ENCODE results near the gene ADAM8.
"Not testable (repeated sequence)": the region's sequence is repeated elsewhere in the genome, so short reads cannot be mapped to it uniquely, and the experiment has no call there.

ADAM8 gene

DNA sequence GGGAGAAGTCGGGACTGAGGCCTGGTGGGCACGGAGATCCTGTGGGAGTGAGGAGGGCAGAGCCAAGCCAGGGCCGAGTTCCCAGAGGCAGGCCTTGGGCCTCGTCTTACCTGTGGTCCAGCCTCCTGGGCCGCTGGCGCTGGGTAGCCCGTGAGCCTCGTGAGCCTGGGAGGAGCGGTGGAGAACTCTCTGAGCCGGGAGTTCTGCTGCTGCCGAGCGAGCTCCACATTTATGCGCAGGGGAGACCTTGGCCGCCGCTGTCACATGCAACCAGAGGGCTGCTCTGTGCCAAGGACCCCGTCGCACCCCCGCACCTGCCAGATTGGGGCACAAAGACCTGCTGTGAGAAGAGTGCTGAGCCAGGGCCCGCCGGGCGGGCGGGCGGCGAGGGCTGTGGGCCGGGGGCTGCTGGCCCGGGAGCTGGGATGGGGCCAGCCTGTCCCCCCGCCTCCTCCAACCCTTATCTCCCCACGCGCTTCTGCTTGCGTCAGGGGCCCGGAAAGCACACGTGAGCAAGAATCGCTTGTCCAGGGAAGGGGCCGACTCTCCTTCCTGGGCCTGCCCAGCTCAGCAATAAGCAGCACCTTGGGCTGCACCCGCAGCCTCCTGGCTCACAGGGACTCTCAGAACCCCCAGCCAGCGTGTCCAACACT lies 28.9 kb downstream of the ADAM8 start:
- no peak for DNase-seq

DNA sequence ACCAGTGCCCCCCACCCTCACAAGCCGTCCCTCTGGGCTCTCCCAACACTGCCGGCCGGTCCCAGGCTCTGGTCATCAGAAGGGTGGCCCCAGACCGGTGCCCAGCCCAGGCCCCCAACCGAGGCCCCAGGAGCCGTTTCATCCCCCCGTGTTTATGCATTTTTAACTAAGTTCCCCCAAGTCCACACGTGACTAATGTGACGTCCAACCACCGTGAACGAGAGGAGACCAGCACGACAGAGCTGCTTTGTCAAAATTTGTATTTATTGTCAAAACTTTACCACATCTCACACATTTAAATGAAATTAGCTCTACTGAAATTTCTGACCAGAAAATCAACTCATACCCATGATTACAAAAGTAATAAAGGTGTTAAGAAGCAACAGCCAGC lies 30.4 kb downstream of the ADAM8 start:
- no peak for DNase-seq

DNA sequence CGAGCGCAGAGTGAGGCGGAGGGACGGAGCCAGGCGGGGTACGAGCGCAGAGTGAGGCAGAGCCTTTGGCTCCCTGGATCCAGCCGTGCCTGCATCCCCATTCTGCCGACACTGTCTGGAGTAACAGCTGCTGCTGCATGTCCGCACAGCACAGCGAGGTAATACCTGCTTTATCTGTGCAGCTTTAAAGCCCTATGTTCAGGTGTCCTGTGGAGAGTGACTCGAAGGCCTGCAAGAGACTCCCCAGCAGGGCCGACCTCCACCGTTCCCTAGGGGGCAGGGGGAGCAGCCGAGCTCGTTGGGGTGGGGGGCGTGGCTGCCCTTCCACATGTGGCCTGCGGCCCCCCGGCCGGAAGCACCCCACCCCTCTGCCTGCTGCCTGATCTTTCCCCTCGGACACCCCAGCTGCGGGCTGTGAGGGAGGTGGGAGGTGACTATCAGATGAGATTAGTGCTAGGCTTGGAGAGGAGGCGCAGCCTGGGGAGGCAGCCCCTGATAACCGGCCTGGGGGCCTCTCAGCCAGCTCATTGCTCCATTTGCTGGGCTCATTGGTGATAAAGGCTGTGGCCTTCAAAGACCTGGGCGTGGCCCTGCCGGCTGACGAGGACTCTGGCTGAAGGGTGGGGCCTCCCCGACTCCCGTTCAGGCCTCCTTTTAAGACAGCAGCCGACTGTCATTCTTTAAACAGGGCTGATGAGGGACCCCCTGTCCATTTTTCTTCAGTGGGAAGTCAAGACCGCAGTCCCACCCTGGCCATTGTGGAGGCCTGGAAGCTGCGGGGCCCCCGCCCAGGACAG lies 31.0 kb downstream of the ADAM8 start:
- no peak for DNase-seq

DNA sequence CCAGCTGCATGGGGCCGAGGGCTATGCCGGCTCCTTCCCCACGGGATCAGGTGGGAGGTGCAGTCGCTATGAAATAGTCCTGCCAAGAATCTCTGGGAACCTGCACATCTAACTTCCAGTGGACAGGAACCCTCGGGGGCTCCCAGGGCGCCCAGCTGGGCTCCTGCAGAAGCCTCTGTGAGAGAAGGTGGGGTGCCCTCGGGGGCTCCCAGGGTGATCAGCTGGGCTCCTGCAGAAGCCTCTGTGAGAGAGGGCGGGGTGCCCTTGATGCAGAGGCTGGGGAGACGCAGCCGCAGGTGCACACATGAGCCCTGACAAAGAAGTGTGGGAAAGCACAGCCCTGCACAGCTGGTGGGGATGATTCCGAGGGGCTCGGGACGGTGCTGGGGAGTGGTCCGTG lies 33.1 kb downstream of the ADAM8 start:
- DNase-seq, result no peak

DNA sequence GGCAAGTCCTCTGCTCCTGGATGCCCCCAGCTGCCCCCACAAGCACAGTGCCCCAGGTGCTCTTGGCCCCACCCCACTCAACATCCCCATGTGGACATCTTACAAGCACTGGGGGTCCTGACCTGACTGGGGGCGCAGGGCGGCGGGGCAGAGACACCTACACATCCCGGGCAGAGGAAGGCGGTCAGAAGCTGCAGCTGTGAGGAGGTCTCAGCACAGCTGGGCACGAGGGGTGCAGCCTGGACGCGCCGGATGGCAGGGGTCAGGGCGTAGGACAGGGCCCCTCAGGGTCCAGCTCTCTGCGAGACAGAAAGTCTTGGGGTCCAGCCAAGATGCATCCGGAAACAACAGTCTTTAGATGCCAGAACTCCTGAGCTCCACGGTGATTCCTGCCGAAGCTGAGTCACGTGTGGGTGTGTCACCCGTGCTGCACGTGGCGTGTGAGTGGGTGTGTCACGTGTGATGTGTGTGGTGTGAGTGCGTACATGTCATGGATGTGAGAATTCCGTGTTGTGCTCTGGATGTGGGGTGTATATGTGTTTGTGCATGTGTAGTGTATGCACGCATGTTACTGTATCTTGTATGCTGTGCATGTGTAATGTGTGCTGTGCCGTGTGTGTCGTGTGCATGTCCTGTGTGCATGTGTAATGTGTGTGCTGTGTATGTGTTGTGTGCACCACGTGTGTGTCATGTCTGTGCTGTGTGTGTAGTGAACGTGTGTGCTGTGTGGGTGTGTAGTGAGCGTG lies 33.9 kb downstream of the ADAM8 start:
- DNase-seq, result no peak

DNA sequence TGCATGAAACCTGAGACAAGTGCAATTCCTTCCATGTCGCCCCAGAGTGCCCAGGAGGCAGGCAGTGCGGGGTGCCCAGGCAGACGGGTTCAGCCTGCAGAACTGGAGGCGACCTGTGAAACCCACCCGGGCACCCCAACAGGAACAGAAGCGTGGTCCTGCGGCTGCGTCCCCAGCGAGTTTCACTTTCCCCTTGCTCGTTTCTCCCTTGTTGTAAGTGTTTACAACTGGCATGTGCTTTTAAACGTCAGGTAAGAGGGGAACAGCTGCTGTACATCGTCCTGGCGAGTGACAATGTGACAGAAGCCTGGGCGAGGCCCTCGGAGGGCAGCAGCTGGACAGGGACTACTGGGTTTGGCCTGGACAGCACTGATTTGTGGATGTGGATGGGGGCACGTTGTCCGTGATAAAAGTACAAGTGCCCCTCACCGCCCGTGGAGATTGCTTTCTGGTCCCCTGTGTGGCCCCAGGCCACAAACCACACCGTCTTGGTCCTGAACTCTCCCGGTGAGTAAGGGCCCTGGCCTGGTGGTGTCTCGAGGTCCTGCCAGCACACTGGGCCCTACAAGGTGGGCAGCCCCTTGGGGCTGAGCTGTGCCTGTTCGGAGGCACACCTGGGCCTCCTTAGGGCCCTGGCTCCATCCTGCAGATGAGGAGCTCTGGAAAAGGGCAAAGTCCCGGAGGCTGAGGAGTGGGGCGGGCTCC lies 35.0 kb downstream of the ADAM8 start:
- DNase-seq, result no peak

DNA sequence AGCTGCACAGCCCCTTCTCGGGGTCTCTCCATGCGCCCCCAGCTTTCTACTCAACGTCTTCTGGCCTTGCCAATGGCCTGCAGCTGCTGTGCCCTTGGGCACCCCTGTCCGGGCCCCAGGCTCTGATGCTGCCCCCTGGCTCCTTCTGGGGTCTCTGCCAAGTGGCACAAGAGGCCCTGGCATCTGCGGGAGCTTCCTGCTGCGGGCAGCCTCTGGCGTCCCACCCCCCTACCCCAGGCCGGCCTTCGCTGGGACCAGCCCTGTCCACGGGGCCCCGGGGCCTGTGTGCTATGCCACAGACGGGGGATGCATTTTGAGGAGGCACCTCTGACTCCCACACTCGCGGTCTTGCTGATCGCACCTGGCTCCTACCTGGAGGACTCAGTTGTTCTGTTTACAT lies 36.7 kb downstream of the ADAM8 start:
- no peak for DNase-seq

DNA sequence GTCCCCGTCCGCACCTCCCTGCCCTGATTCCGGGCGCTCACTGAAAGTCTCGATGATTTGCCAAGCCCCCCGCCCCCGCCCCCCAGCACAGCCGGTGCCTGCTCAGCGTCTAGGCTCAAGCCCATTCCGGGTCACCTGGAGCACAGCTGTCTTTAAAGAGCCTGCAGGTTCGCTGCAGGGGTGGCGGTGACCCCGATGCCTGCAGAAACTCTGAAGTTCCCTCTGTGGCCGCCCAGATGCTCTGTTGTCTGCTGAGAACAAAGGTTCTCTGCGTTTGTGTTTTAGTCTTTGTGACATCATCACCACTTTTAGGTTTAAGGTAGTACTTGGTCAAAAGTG lies 38.2 kb downstream of the ADAM8 start:
- no peak for DNase-seq

DNA sequence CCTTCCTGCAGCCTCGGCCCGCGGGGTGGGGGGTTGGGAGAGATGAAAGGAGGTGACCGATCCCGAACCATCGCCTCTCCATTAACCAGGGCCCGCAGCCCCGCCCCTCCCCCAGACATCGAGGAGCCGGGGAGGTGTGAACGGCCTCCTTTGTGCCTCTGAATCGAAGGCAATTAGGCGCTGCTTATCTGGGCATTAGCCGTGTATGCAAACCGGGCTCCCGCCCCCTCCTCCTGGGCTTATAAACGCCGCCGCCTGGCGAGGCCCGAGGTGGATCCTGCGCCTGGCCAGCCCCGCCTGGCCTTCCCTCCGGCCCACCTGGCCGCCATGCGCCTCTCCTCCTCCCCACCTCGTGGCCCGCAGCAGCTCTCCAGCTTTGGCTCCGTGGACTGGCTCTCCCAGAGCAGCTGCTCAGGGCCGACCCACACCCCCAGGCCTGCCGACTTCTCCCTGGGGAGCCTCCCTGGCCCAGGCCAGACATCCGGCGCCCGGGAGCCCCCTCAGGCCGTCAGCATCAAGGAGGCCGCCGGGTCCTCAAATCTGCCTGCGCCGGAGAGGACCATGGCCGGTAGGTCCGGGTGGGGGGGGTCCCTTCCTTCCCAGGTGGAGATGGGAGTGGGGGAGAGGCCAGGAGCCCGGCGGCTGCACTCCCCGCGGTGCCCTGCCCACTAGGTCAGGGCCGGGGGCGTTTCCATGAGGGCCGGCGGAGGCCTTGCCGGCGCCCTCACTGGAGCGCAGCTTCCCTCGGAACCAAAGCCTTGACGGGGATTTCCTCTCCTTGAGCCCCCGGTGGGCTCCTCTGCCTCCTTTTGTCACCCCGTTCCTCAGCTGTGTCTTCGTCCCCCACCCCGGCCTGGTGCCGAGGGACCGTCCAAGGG lies 38.8 kb downstream of the ADAM8 start, which contains the start of gene VENTX:
VENTX (plus strand) TSS at position 268 of the 878 bp plus-strand sequence; CDS start at position 328, 60 bp downstream.
- no peak for DNase-seq

DNA sequence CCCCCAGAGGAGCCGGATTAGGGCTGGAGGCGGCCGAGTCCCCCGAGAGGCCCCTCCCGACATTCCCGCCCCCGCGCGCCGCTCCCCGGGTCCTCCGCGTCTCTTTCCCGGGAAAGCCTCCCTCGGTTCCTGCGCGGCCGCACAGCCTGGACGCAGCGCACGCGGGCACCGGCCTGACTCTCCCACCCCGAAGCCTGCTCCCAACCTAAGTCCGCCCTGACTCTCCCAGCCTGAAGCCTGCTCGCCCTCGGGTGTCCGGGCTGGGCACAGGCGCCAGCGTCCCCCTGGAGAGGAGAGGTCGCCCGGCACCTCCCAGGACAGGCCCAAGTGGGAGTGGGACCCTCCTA lies 39.5 kb downstream of the ADAM8 start:
- no peak for DNase-seq

DNA sequence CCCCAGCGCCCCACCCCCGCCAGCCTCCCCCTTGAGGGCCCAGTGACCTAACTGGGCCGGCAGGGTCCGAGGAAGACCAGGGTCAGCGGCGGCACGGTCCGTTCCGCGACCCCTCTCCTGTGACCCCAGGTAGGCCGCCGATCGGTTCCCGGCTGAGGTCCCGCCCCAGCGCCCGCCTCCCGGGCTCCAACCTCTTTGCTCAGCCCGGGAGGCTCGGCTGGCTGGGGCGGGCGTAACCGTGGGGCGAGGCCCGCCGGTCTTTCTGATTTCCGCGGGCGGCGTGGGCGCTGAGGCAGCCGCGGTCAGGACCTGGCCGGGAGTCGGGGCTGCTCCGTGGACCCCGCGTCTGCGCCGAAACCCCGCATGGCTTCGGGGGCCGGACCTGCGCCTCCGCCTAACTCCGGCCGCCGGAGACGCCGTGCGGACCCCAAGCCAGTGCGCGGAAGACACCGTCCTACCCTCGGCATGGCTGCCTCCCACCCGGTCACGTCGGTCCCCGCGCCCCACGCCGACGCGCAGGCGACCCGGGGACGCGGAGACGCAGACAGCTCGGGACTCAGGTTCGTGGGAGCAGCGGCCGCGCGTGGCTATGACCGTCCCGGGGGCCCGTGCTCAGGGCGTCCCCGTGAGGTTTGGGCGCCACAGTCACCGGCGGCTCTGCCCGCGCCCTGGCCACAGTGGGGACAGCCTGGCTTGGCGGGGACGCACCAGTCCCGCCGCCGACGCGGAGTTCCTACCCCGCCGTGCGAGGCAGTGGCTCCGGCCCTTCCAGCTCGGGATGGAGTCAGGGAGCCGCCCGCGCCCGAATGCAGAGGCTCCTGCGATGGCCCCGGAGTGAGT lies 40.0 kb downstream of the ADAM8 start:
- DNase-seq, result no peak

DNA sequence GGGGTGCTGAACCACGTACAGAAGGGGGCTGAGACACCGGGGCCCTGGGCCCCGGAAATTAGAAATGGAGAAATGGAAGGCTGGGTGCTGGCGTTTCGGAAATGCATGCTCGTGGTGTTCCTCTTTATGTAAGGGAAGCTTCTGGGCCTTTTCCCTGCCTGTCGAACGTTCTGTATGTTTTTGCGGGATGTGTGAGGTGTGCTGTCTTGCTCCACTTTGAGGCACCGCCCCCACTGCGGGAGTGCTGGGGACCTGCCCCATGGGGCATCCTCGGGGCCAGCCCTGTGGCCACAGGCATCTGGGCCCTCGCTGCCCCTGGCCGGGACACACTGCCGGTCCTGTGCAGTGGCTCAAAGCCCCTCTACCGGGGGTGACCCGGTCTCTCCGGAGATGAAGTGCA lies 40.7 kb downstream of the ADAM8 start:
- no peak for DNase-seq

DNA sequence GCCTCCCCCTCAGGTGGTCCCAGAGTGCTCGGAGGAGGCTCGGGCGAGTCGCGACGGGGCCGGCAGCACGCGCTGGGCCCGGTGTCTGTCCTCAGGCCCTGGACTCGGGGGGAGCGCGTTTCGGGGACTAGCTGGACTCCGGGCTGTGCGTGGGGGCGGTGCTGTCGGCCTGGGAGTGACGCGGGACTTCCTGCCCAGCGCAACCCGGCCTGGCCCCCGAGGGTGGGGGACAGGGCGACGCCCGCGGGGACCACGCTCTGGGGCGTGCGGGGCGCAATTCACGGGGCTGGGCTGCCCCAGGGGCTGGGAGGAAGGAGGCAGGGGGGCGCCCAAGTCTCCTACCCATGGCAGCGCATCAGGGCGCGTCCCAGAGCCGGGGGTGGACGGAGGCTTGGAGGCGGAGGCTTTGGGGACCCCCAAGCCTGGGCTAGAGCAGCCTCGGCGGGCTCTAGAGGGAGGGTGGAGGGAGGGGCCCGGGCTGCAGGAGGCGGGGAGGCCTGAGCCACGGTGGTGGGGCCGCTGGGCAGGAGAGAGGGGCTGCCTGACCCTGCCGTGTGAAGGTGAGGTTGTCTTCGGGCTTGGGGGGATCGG lies 41.3 kb downstream of the ADAM8 start:
- DNase-seq, result no peak

DNA sequence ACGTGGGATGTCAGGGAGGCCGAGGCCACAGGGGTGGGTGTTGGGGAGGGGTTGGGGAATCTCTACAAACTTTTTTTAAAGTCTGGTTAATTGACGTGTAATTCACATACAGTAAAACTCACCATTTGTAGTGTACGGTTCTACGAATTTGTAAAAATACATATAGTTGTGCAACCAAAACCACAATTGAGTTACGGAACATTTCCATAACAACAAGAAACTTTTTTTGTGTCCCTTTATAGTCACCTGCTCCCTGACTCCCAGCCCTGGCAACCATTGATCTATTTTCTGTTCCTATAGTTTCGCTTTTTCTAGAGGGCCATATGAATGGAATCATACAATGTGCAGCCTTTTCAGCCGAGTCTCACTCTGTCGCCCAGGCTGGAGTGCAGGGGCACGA lies 41.9 kb downstream of the ADAM8 start:
- not testable (repeated sequence) for DNase-seq

DNA sequence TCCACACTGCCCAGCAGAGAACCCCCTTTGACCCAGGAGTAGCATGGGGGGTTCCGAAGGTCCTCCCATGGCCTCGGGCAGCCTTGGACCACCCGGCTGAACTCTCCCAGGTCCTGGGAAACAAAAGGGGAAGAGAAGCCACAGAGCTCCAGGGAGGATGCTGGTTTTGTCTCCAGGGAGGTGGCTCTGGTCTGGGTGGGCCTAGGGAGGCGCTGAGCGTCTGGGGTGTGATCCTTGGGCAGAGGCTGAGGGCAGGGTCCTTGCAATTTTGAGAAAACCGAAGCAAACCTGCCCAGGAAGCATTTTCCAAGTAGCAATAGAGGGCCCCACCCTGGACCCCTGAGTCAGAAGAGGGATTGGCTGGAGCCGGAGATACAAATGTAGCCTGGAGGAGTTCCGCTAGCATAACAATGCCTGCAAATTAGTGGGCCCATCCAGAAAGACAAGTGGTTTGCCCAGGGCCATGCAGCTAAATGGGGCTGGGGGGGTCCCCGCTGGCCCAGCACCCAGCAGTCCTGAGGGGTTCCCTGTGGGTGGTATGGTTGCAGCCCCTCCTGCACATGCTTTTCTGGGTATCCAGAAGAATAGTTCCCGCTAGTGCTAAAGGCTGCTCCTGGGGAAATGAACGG lies 44.6 kb downstream of the ADAM8 start:
- no peak for DNase-seq

DNA sequence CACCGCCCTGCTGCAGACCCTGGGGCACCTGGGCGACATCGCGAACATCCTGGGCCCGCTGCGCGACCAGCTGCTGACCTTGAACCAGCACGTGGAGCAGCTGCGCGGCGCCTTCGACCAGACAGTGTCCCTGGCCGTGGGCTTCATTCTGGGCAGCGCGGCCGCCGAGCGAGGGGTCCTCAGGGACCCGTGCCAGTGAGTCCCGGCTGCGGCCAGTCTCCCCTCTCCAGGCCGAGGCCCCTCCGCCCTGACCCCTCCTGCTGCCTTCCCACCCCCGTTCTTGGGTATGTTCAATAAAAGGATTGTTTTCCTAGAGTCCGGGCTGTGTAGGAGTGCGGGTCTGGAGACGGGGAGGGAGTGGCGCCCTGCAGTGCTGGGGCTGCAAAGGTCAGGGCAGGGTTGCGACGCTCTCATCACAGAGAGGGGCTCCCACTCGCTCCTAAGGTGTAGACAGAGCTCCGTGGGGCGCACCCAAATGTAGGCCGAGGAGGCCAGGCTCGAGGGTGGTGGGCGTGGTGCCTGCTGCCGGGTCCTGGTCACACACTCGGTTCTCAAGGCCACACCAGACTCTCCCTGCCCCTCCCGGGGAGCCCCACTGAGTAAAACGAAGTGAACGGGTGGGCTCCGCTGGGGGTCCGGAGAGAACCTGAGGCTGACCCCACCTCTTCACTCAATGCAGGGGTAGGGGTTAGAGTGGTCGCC lies 45.3 kb downstream of the ADAM8 start:
- DNase-seq, result no peak

DNA sequence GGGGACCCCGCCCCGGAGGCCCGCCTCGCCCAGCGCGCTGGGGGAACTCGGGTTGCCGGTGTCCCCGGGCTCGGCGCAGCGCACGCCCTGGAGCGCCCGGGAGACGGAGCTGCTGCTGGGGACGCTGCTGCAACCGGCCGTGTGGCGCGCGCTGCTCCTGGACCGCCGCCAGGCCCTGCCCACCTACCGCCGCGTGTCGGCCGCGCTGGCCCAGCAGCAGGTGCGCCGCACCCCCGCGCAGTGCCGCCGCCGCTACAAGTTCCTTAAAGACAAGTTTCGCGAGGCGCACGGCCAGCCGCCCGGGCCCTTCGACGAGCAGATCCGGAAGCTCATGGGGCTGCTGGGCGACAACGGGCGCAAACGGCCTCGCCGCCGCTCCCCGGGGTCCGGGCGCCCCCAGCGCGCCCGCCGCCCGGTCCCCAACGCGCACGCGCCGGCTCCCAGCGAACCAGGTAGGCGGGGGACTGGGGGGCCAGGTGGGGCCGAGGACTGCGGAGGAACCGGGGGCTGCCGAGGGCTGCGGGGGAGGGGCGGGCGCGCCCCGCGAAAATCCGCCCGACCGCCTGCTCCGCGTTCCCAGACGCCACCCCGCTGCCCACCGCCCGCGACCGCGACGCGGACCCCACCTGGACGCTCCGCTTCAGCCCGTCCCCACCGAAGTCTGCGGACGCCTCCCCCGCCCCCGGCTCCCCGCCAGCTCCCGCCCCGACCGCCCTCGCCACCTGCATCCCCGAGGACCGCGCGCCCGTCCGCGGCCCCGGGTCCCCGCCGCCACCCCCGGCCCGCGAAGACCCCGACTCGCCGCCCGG lies 46.1 kb downstream of the ADAM8 start:
- DNase-seq, result peak in 1 of 2 donors; percentile 40

DNA sequence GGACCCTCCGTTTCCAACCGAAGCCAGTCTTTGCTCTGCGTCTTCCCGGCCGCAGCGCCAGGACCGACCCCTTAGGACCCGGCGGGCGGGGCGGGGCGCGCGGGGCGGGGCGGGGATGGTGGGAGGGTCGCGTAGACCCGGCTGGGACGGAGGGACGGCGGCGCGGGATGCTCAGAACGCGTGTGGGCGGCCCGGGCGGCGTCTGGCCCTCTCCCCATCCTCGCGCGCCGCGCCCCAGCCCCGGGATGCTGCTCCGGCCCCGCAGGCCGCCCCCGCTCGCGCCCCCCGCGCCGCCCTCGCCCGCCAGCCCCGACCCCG lies 46.7 kb downstream of the ADAM8 start, which contains the start of gene UTF1:
UTF1 (plus strand) TSS at position 174 of the 318 bp plus-strand sequence; CDS start at position 246, 72 bp downstream.
- DNase-seq, result no peak
